Karpas-422 (cell line): Measurements from ENCODE around the gene AK3. TPM values are rescaled to one million over a fixed set of nuclear protein-coding genes. Genes with fewer than 3 reads are reported as not detected.
"Not testable (repeated sequence)": the region's sequence is repeated elsewhere in the genome, so short reads cannot be mapped to it uniquely, and the experiment has no call there.

Experiments
- DNase-seq: peaks from one replicate; pipeline ENCODE4 v3.0.0-alpha.2; 2015
- H2AFZ ChIP-seq: fragments of 200-600 bp; sonication (generic); 2 replicates; pipeline ENCODE4 v1.6.1; 2014; ENCODE audit warnings: antibody characterized with exemption, low read length, mixed read lengths
- H3K27ac ChIP-seq: fragments of 200-600 bp; sonication (generic); 2 replicates; pipeline ENCODE4 v1.5.1; 2014; ENCODE audit warnings: mild to moderate bottlenecking, low read length, moderate library complexity
- H3K27me3 ChIP-seq: fragments of 200-600 bp; sonication (generic); 2 replicates; pipeline ENCODE4 v1.6.1; 2014; ENCODE audit warnings: low read length, mixed read lengths
- H3K36me3 ChIP-seq: fragments of 200-600 bp; sonication (generic); 2 replicates; pipeline ENCODE4 v1.6.1; 2014; ENCODE audit warnings: low read length, mixed read lengths; ENCODE audit not compliant: insufficient read depth
- H3K4me1 ChIP-seq: fragments of 200-600 bp; sonication (generic); 2 replicates; pipeline ENCODE4 v1.6.1; 2014; ENCODE audit warnings: mild to moderate bottlenecking, low read length, mixed read lengths
- H3K4me2 ChIP-seq: fragments of 200-600 bp; sonication (generic); 2 replicates; pipeline ENCODE4 v1.6.1; 2014; ENCODE audit warnings: low read length, low read depth, mild to moderate bottlenecking; ENCODE audit not compliant: poor library complexity, severe bottlenecking
- H3K4me3 ChIP-seq: fragments of 200-600 bp; sonication (generic); 2 replicates; pipeline ENCODE4 v1.5.1; 2014; ENCODE audit warnings: mild to moderate bottlenecking, antibody characterized with exemption, low read length, mixed read lengths
- H3K79me2 ChIP-seq: fragments of 200-600 bp; sonication (generic); 2 replicates; pipeline ENCODE4 v1.6.1; 2014; ENCODE audit warnings: mild to moderate bottlenecking, low read length, mixed read lengths
- H3K9ac ChIP-seq: fragments of 200-600 bp; sonication (generic); 2 replicates; pipeline ENCODE4 v1.6.0; 2014; ENCODE audit warnings: low read length
- H3K9me2 ChIP-seq: fragments of 200-600 bp; sonication (generic), shearing (Covaris generic); replicated peaks from 2 replicates; pipeline ENCODE4 v1.6.0; 2014; ENCODE audit warnings: mild to moderate bottlenecking, low read length, moderate library complexity; ENCODE audit not compliant: insufficient read depth
- H3K9me3 ChIP-seq: fragments of 300-700, 200-600 bp; sonication (generic); 2 replicates; pipeline ENCODE4 v1.6.1; 2014; ENCODE audit warnings: low read length, mixed read lengths
- H4K20me1 ChIP-seq: fragments of 200-600 bp; sonication (generic); 2 replicates; pipeline ENCODE4 v1.6.1; 2014; ENCODE audit warnings: mild to moderate bottlenecking, antibody characterized with exemption, low read length, low read depth; ENCODE audit not compliant: insufficient read depth
- total RNA-seq: library from RNA; depleted of rRNA; stranded (reverse); fragments of >200 nt; shearing (Covaris generic); gene quantifications from 2 replicates; pipeline ENCODE4 v1.2.3, GENCODE V29; 2014; ENCODE audit warnings: low replicate concordance

AK3 gene
- total RNA-seq, 1 experiment from 2014 or later: 67.3 TPM

- H3K79me2 ChIP-seq, H3K4me2 ChIP-seq, H3K9me3 ChIP-seq, H3K9ac ChIP-seq, H4K20me1 ChIP-seq, H3K27ac ChIP-seq, H3K4me1 ChIP-seq, H3K9me2 ChIP-seq, H3K36me3 ChIP-seq, H3K27me3 ChIP-seq, H3K4me3 ChIP-seq, DNase-seq, H2AFZ ChIP-seq: not testable (repeated sequence)
Observed at GRCh38 chr9:4774958-4775357, 34.0 kb upstream of the AK3 start.

GRCh38 chr9:4774209-4774608, 33.2 kb upstream of the AK3 start:
- DNase-seq: no peak
- no peaks in the 10 kb centered on the region for H3K9me3 ChIP-seq
- H3K4me3 ChIP-seq: no peak overlapping the region
- H3K27me3 ChIP-seq: no peaks in the 10 kb centered on the region
- H3K4me1 ChIP-seq: no peaks in the 10 kb centered on the region
- no peaks in the 10 kb centered on the region for H3K79me2 ChIP-seq
- no peak overlapping the region for H3K9ac ChIP-seq
- no peaks in the 10 kb centered on the region for H4K20me1 ChIP-seq
- no peak overlapping the region for H3K4me2 ChIP-seq
- H3K27ac ChIP-seq: no peak overlapping the region
- H3K36me3 ChIP-seq: no peaks in the 10 kb centered on the region
- H3K9me2 ChIP-seq: no peaks in the 10 kb centered on the region
- no peak overlapping the region for H2AFZ ChIP-seq

- Histone ChIP-seq H3K9me3 (no peaks in the 10 kb centered on the region), H3K9ac (no peak overlapping the region), H3K27me3 (no peaks in the 10 kb centered on the region), H2AFZ (no peak overlapping the region), H3K4me1 (no peaks in the 10 kb centered on the region), H3K36me3 (no peaks in the 10 kb centered on the region), H3K4me2 (no peak overlapping the region), H3K27ac (no peak overlapping the region), H3K9me2 (no peaks in the 10 kb centered on the region), H3K79me2 (no peaks in the 10 kb centered on the region), H4K20me1 (no peaks in the 10 kb centered on the region), H3K4me3 (no peak overlapping the region)
- no peak for DNase-seq
Observed at GRCh38 chr9:4771788-4772187, 30.8 kb upstream of the AK3 start.

GRCh38 chr9:4769321-4770080, 28.5 kb upstream of the AK3 start:
- Histone ChIP-seq H3K36me3 (no peaks in the 10 kb centered on the region), H2AFZ (no peak overlapping the region; the same call in 1 of the 2 replicates), H3K79me2 (no peaks in the 10 kb centered on the region), H3K9me2 (no peaks in the 10 kb centered on the region), H3K4me1 (no peaks in the 10 kb centered on the region), H4K20me1 (no peaks in the 10 kb centered on the region), H3K27me3 (no peaks in the 10 kb centered on the region), H3K27ac (no peak overlapping the region), H3K9me3 (no peaks in the 10 kb centered on the region), H3K4me2 (no peak overlapping the region), H3K9ac (no peak overlapping the region), H3K4me3 (no peak overlapping the region)
- DNase-seq: no peak

GRCh38 chr9:4768681-4769080, 27.7 kb upstream of the AK3 start:
- H3K4me3 ChIP-seq: no peak overlapping the region
- no peak overlapping the region for H3K9ac ChIP-seq
- H3K4me2 ChIP-seq: no peak overlapping the region
- H3K4me1 ChIP-seq: no peaks in the 10 kb centered on the region; the same call in 1 of the 2 replicates
- no peaks in the 10 kb centered on the region for H3K36me3 ChIP-seq
- no peak overlapping the region for H2AFZ ChIP-seq
- H3K79me2 ChIP-seq: no peaks in the 10 kb centered on the region
- DNase-seq: no peak
- no peaks in the 10 kb centered on the region for H3K9me3 ChIP-seq
- no peaks in the 10 kb centered on the region for H4K20me1 ChIP-seq
- no peaks in the 10 kb centered on the region for H3K27me3 ChIP-seq
- no peaks in the 10 kb centered on the region for H3K9me2 ChIP-seq
- no peak overlapping the region for H3K27ac ChIP-seq

- H3K9me3 ChIP-seq: no peaks in the 10 kb centered on the region
- H3K9ac ChIP-seq: no peak overlapping the region
- no peaks in the 10 kb centered on the region for H3K36me3 ChIP-seq
- no peaks in the 10 kb centered on the region for H4K20me1 ChIP-seq
- no peaks in the 10 kb centered on the region for H3K79me2 ChIP-seq
- H3K4me1 ChIP-seq: peaks cover 15% of the 10 kb centered on the region
- no peak overlapping the region for H3K4me3 ChIP-seq
- DNase-seq: no peak
- no peaks in the 10 kb centered on the region for H3K9me2 ChIP-seq
- no peaks in the 10 kb centered on the region for H3K27me3 ChIP-seq
- H3K27ac ChIP-seq: no peak overlapping the region
- H3K4me2 ChIP-seq: no peak overlapping the region
- no peak overlapping the region for H2AFZ ChIP-seq
Observed at GRCh38 chr9:4764033-4764432, 23.0 kb upstream of the AK3 start.

- peak overlapping the region; percentile 54 for H3K9ac ChIP-seq
- H4K20me1 ChIP-seq: no peaks in the 10 kb centered on the region
- H3K4me3 ChIP-seq: peak overlapping the region; percentile 68
- no peaks in the 10 kb centered on the region for H3K79me2 ChIP-seq
- H3K9me2 ChIP-seq: no peaks in the 10 kb centered on the region
- H2AFZ ChIP-seq: peak overlapping the region; percentile 82
- H3K36me3 ChIP-seq: no peaks in the 10 kb centered on the region
- no peak for DNase-seq
- peaks cover 15% of the 10 kb centered on the region for H3K4me1 ChIP-seq
- H3K9me3 ChIP-seq: no peaks in the 10 kb centered on the region
- H3K27me3 ChIP-seq: no peaks in the 10 kb centered on the region
- no peak overlapping the region for H3K27ac ChIP-seq
- peak overlapping the region; percentile 89 for H3K4me2 ChIP-seq
Observed at GRCh38 chr9:4762886-4763541, 22.0 kb upstream of the AK3 start.

GRCh38 chr9:4762108-4762885, 21.3 kb upstream of the AK3 start:
- Histone ChIP-seq H3K9ac (peak overlapping the region; percentile 54), H3K4me3 (peak overlapping the region; percentile 68), H2AFZ (peak overlapping the region; percentile 82)

More at GRCh38 chr9:4762108-4762885, 21.3 kb upstream of the AK3 start:
- no peaks in the 10 kb centered on the region for H3K36me3 ChIP-seq
- no peaks in the 10 kb centered on the region for H3K9me3 ChIP-seq
- H3K27ac ChIP-seq: no peak overlapping the region
- H3K9me2 ChIP-seq: no peaks in the 10 kb centered on the region
- peaks cover 15% of the 10 kb centered on the region for H3K4me1 ChIP-seq
- peak; percentile 92 for DNase-seq
- peak overlapping the region; percentile 89 for H3K4me2 ChIP-seq
- H4K20me1 ChIP-seq: no peaks in the 10 kb centered on the region
- H3K27me3 ChIP-seq: no peaks in the 10 kb centered on the region
- H3K79me2 ChIP-seq: no peaks in the 10 kb centered on the region
